RWPE1 (cell line): ENCODE results near the gene OR8G5.
"Not testable (repeated sequence)": the region's sequence is repeated elsewhere in the genome, so short reads cannot be mapped to it uniquely, and the experiment has no call there.

Experiments
- CTCF ChIA-PET: fragments of 350-600 bp; sonication (Branson Sonifier 250); formaldehyde crosslinking; extraction: SDS; loops from one replicate; lab custom pipeline; 2021; lab: Yijun Ruan, JAX
- POLR2A ChIA-PET: fragments of 400-600 bp; formaldehyde crosslinking; extraction: SDS; loops from one replicate; lab custom pipeline; 2020; ENCODE audit warnings: antibody characterized with exemption; ENCODE audit not compliant: low non-redundant PET; lab: Yijun Ruan, JAX
- DNase-seq: peaks from one replicate; pipeline ENCODE4 v3.0.0; 2012; ENCODE audit warnings: low spot score
- H3K27ac ChIP-seq: fragments of 450-650 bp; 2 replicates; pipeline ENCODE4 v1.5.1; 2017
- TF ChIP-seq, protein P1 (sequence below): fragments of 450-650 bp; conservative IDR thresholded peaks from 2 replicates; pipeline ENCODE4 v1.5.1; 2017; ENCODE audit warnings: low read depth, mild to moderate bottlenecking

Gene OR8G5

DNA sequence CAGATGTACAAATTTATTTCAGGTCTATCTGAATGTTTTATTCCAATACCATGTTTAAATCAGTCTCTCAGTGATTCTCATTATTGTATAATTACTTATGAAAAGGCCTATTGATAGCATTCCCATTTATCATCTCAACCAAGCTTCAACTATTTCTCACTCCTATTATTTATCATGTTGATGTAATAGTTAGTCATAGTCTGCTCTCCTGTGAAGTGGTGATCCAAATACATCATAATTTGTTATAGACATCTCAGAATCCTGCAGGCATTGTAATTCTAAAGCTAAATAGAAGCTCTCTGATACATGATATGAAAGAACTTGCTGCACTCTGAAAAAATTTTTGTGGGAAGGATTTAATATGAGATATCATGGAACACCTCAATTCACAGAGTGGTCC is 37.0 kb upstream of the OR8G5 start:
- DNase-seq = peak; percentile 4
- no peak overlapping the region for H3K27ac ChIP-seq
- CTCF ChIA-PET = no interaction called here
- TF ChIP-seq, protein P1, sequence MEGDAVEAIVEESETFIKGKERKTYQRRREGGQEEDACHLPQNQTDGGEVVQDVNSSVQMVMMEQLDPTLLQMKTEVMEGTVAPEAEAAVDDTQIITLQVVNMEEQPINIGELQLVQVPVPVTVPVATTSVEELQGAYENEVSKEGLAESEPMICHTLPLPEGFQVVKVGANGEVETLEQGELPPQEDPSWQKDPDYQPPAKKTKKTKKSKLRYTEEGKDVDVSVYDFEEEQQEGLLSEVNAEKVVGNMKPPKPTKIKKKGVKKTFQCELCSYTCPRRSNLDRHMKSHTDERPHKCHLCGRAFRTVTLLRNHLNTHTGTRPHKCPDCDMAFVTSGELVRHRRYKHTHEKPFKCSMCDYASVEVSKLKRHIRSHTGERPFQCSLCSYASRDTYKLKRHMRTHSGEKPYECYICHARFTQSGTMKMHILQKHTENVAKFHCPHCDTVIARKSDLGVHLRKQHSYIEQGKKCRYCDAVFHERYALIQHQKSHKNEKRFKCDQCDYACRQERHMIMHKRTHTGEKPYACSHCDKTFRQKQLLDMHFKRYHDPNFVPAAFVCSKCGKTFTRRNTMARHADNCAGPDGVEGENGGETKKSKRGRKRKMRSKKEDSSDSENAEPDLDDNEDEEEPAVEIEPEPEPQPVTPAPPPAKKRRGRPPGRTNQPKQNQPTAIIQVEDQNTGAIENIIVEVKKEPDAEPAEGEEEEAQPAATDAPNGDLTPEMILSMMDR = no peak
- POLR2A ChIA-PET = no interaction called here

DNA sequence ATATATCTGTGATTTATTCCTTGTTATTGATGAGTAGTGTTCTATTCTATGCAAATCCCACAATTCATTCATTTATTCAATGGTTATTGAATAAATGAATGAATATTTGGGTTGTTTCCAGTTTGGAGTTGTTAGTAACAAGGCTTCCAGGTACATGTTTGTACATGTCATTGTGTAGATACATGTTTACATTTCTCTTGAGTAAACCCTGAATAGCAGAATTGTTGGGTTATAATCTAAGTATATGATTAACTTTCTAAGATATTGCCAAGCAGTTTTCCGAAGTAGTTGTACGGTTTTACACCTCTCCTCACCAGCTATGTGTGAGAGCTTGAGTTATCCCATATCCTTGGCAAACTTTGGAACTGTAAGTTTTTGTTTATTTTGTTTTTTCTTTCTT is 33.8 kb upstream of the OR8G5 start:
- POLR2A ChIA-PET = no interaction called here

DNA sequence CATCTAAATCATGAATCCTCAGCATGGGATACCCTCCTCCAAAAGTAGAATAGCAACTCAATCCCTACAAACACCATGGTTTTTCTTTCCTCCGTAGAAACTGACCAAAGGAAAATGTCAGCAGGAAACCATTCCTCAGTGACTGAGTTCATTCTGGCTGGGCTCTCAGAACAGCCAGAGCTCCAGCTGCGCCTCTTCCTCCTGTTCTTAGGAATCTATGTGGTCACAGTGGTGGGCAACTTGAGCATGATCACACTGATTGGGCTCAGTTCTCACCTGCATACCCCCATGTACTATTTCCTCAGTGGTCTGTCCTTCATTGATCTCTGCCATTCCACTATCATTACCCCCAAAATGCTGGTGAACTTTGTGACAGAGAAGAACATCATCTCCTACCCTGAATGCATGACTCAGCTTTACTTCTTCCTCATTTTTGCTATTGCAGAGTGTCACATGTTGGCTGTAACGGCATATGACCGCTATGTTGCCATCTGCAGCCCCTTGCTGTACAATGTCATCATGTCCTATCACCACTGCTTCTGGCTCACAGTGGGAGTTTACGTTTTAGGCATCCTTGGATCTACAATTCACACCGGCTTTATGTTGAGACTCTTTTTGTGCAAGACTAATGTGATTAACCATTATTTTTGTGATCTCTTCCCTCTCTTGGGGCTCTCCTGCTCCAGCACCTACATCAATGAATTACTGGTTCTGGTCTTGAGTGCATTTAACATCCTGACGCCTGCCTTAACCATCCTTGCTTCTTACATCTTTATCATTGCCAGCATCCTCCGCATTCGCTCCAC is 31.4 kb upstream of the OR8G5 start:
- DNase-seq, H3K27ac ChIP-seq, POLR2A ChIA-PET: not testable (repeated sequence)
- CTCF ChIA-PET = interaction anchor here (0.6 kb wide), 1 partner anchor 155 kb away, joined by 4 read pairs; no protein-coding TSS in a partner anchor

More for the DNA sequence above, 33.8 kb upstream of the OR8G5 start:
- DNase-seq = no peak
- TF ChIP-seq, protein P1 = no peak
- H3K27ac ChIP-seq = no peak overlapping the region
- CTCF ChIA-PET = no interaction called here

DNA sequence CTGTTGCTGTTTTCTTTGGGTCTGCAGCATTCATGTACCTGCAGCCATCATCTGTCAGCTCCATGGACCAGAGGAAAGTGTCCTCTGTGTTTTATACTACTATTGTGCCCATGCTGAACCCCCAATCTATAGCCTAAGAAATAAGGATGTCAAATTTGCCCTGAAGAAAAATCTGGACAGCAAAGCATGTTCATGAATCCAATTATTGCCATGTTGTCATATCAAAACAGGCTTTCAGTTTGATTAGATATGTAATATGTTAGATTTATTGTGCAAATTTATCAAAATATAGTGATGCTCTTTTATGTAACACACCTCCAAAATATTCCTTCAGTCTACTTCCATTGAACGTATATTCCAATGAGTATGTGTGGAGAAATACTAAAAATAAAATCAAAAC is 30.7 kb upstream of the OR8G5 start:
- DNase-seq = no peak
- no peak overlapping the region for H3K27ac ChIP-seq
- POLR2A ChIA-PET = no interaction called here
- TF ChIP-seq, protein P1 = no peak
- CTCF ChIA-PET = interaction anchor here (0.6 kb wide), 1 partner anchor 156 kb away, joined by 4 read pairs; no protein-coding TSS in a partner anchor

DNA sequence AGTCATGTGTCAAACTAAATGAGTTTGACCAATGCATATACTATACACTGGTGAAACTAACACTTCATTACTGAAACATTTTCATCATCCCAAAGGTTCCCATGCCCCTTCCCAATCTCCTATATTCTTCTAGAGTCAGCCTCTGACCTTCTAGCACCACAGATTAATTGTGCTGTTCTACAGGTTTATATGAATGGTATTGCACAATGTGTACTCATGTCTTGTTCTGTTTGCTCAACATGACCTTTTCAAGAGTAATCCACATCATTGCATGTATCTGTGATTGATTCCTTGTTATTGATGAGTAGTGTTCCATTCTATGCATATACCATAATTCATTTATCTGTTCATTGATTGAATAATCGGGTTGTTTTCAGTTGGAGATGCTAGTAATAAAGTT is 22.8 kb upstream of the OR8G5 start:
- no peak overlapping the region for H3K27ac ChIP-seq
- ChIA-PET POLR2A (no interaction called here), CTCF (no interaction called here)
- TF ChIP-seq, protein P1 = no peak
- no peak for DNase-seq

DNA sequence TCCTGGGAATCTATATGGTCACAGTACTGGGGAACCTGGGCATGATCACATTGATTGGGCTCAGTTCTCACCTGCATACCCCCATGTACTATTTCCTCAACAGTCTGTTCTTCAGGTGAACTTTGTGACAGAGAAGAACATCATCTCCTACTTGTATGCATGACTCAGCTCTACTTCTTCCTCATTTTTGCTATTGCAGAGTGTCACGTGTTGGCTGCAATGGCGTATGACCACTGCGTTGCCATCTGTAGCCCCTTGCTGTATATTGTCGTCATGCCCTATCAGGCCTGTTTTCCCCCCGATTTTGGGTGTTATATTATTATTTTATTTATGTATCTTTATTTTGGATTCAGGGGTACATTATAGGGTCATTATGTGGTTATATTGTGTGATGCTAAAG is 17.7 kb upstream of the OR8G5 start:
- H3K27ac ChIP-seq = no peak overlapping the region
- TF ChIP-seq, protein P1 = no peak
- no peak for DNase-seq
- POLR2A ChIA-PET = no interaction called here
- CTCF ChIA-PET = no interaction called here
